ENCODE measurements around the gene PLA2G6.

GRCh38 chr22:38080474-38080849 lies 101.2 kb downstream of the PLA2G6 start:
- TF ChIP-seq CTCF (IDR thresholded peaks at IDR 0.05; ENCODE audit: poor library complexity) (no peak), EZH2 (IDR thresholded peaks at IDR 0.05; ENCODE audit: borderline replicate concordance) (no peak), EZH2phosphoT487 (IDR thresholded peaks at IDR 0.05; ENCODE audit: low read depth, severe bottlenecking, unreplicated experiment) (no peak)

All from hepatocyte (in vitro differentiated cells).